ENCODE results near the gene PRLR.

DNA sequence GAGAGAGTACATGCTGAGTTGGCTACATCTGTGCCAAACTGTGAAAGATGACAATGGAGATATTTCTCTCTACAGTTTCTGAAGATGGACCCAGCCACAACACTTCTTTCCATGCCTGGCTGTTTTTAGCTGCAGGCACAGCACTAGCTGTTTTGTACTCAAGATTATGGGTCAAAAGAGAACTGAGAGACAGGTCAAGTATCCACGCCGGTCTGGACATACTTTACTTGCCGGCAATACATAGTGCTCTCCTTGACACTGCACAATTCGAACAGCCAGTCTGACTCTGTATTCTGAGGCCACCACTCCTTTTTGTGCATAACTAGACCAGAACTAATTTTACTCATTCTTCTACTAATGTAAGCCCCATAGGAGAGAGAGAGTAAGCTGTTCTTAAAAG is 2.6 kb downstream of the PRLR start:
- TF ChIP-seq HDAC6 (IDR thresholded peaks at IDR 0.05; ENCODE audit: low read depth, low read length) (no peak), TBP (IDR thresholded peaks at IDR 0.05; ENCODE audit: low read depth, low read length) (no peak), FOSL1 (IDR thresholded peaks at IDR 0.05; ENCODE audit: insufficient read depth, low read depth, low read length) (no peak), RNF2 (IDR thresholded peaks at IDR 0.05; ENCODE audit: borderline replicate concordance, low read depth, low read length, missing control alignments, poor library complexity, severe bottlenecking) (no peak)
- TF ChIP-seq, protein P1, sequence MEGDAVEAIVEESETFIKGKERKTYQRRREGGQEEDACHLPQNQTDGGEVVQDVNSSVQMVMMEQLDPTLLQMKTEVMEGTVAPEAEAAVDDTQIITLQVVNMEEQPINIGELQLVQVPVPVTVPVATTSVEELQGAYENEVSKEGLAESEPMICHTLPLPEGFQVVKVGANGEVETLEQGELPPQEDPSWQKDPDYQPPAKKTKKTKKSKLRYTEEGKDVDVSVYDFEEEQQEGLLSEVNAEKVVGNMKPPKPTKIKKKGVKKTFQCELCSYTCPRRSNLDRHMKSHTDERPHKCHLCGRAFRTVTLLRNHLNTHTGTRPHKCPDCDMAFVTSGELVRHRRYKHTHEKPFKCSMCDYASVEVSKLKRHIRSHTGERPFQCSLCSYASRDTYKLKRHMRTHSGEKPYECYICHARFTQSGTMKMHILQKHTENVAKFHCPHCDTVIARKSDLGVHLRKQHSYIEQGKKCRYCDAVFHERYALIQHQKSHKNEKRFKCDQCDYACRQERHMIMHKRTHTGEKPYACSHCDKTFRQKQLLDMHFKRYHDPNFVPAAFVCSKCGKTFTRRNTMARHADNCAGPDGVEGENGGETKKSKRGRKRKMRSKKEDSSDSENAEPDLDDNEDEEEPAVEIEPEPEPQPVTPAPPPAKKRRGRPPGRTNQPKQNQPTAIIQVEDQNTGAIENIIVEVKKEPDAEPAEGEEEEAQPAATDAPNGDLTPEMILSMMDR (IDR thresholded peaks at IDR 0.05; ENCODE audit: control extremely low read depth in 1 of 3, insufficient read depth in 1 of 3, low read depth in 1 of 3, low read length in 3 of 3) = no peak
- TF ChIP-seq, protein P2, sequence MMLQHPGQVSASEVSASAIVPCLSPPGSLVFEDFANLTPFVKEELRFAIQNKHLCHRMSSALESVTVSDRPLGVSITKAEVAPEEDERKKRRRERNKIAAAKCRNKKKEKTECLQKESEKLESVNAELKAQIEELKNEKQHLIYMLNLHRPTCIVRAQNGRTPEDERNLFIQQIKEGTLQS (IDR thresholded peaks at IDR 0.05; ENCODE audit: insufficient read depth, low read depth, low read length) = no peak
